Airway epithelial cell (primary cell): ENCODE measurements around the gene CSN3. TPM values are rescaled to one million over a fixed set of nuclear protein-coding genes. Genes with fewer than 3 reads are reported as not detected.

Experiments
- total RNA-seq: library from RNA; depleted of rRNA; stranded (reverse); fragments of >200 nt; gene quantifications from 2 replicates; pipeline ENCODE4 v1.2.3, GENCODE V29; 2015

Gene CSN3
- not detected in 2 replicates for total RNA-seq

DNA sequence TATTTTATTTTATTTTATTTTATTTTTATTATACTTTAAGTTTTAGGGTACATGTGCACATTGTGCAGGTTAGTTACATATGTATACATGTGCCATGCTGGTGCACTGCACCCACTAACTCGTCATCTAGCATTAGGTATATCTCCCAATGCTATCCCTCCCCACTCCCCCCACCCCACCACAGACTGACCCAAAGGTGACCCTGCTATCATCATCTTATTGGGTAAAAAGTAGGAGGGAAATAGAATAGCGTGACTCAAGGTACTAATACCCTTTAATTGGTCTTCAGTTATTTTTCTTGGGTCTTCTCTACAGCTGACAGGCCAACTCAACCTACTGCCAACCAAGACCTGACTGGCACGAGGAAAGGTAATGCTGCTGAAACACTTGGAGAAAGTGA, at the start of gene CSN3:
Gene CSN3 (plus strand): TSS at position 301 of the 400 bp plus-strand sequence. CDS start 2,223 bp downstream, outside the sequence.

GRCh38 chr4:70195425-70195824, 47.0 kb upstream of the CSN3 start, which contains the start of gene ODAM:
ODAM (plus strand) TSS chr4:70195725; CDS start chr4:70196544, 819 bp downstream.

DNA sequence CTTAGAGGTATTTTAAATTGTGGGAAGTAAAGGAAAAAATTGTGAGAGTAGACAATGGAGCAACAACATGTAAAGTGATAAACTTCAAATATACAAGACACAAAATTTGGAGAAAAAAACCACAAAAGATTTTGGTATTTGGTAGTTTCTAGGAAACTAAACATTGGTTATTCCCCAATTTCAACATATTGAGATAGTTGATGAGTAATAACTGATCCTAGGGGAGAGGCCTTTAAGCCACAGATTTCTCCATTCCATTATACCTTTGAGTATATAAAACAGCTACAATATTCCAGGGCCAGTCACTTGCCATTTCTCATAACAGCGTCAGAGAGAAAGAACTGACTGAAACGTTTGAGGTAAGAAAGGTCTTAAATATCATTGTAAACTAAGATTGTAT, 16.6 kb upstream of the CSN3 start, which contains the start of gene FDCSP:
Gene FDCSP (plus strand): TSS at position 301 of the 400 bp plus-strand sequence. CDS start 5,071 bp downstream, outside the sequence.

Other genes starting within 250 kb of the CSN3 start
- gene STATH, start 246.6 kb upstream of the CSN3 start, total RNA-seq, result not detected in 2 replicates
- gene HTN3, start 214.1 kb upstream of the CSN3 start, total RNA-seq, result not detected in 2 replicates
- not detected in 2 replicates for gene HTN1, start 192.2 kb upstream of the CSN3 start, total RNA-seq
- not detected in 2 replicates for gene PRR27, start 88.4 kb upstream of the CSN3 start, total RNA-seq
- gene ODAM, start 46.9 kb upstream of the CSN3 start, total RNA-seq, result not detected in 2 replicates
- gene FDCSP, start 16.5 kb upstream of the CSN3 start, total RNA-seq, result not detected in 2 replicates
- not detected in 2 replicates for gene CABS1, start 92.4 kb downstream of the CSN3 start, total RNA-seq
- not detected in 2 replicates for gene SMR3A, start 118.2 kb downstream of the CSN3 start, total RNA-seq
- gene SMR3B, start 140.5 kb downstream of the CSN3 start, total RNA-seq, result not detected in 2 replicates
- not detected in 2 replicates for gene OPRPN, start 155.3 kb downstream of the CSN3 start, total RNA-seq
- not detected in 2 replicates for gene MUC7, start 229.6 kb downstream of the CSN3 start, total RNA-seq